Naive thymus-derived CD4-positive, alpha-beta T cell (primary cell): Measurements from ENCODE around the gene SH3GL3. TPM values are rescaled to one million over a fixed set of nuclear protein-coding genes. Genes with fewer than 3 reads are reported as not detected.

Experiments
- ATAC-seq: fragments of 150-1000 bp; cut with Tn5 transposase; 2 replicates; pipeline ENCODE4 v1.10.0; 2021; ENCODE audit warnings: mild to moderate bottlenecking, moderate library complexity
- CTCF ChIA-PET: fragments of 350-600 bp; sonication (Branson Sonifier 250); formaldehyde crosslinking; loops from one replicate; lab custom pipeline; 2021; ENCODE audit warnings: antibody characterized with exemption; lab: Charles Lee
- POLR2A ChIA-PET: fragments of 350-600 bp; sonication (Branson Sonifier 250); formaldehyde crosslinking; loops from one replicate; lab custom pipeline; 2021; ENCODE audit warnings: antibody characterized with exemption, inconsistent platforms; lab: Charles Lee
- DNase-seq, 9 donors: peaks; one replicate each; pipeline versions ENCODE4 v3.0.0 to v3.0.0-alpha.2; 2020 to 2022; ENCODE audit warnings: mixed read lengths in 1 of 9
- H3K27ac ChIP-seq: one replicate; pipeline ENCODE4 v1.7.0; 2013; ENCODE audit warnings: mild to moderate bottlenecking, low read depth, low read length, moderate library complexity
- H3K27me3 ChIP-seq, 2 donors: one replicate each; pipeline ENCODE4 v1.7.0; 2013; ENCODE audit warnings: low read length in 2 of 2, mild to moderate bottlenecking in 2 of 2, moderate library complexity in 2 of 2; ENCODE audit not compliant: control insufficient read depth in 2 of 2, insufficient read depth in 2 of 2
- H3K36me3 ChIP-seq, 3 experiments: 1 replicate in 2 of 3; 2 replicates in 1 of 3; pipeline ENCODE4 v1.7.0; 2013; ENCODE audit warnings: low read length in 3 of 3, mild to moderate bottlenecking in 3 of 3, moderate library complexity in 1 of 3; ENCODE audit not compliant: insufficient read depth in 3 of 3, control insufficient read depth in 2 of 3
- H3K4me1 ChIP-seq, 2 donors: one replicate each; pipeline ENCODE4 v1.7.0; 2013; ENCODE audit warnings: low read length in 2 of 2, mild to moderate bottlenecking in 2 of 2, moderate library complexity in 1 of 2; ENCODE audit not compliant: control insufficient read depth in 2 of 2, insufficient read depth in 2 of 2
- H3K4me3 ChIP-seq: 2 replicates; pipeline ENCODE4 v1.7.0; 2013; ENCODE audit warnings: mild to moderate bottlenecking, low read length
- H3K9me3 ChIP-seq, 3 experiments: 1 replicate in 2 of 3; 2 replicates in 1 of 3; pipeline ENCODE4 v1.7.0; 2013; ENCODE audit warnings: low read length in 3 of 3; ENCODE audit not compliant: control insufficient read depth in 2 of 3
- H3K27ac Mint-ChIP-seq, 9 donors: one replicate each; pipeline ENCODE4 v1.8.0; 2020 to 2022; ENCODE audit warnings: mixed read lengths in 9 of 9, mild to moderate bottlenecking in 8 of 9, moderate library complexity in 5 of 9, inconsistent platforms in 2 of 9
- H3K27me3 Mint-ChIP-seq, 5 donors: one replicate each; pipeline ENCODE4 v1.8.0; 2021 to 2022; ENCODE audit warnings: mixed read lengths in 5 of 5, mild to moderate bottlenecking in 1 of 5
- H3K36me3 Mint-ChIP-seq, 5 donors: one replicate each; pipeline ENCODE4 v1.8.0; 2020 to 2022; ENCODE audit warnings: mixed read lengths in 5 of 5, mild to moderate bottlenecking in 3 of 5, inconsistent platforms in 1 of 5
- H3K4me1 Mint-ChIP-seq, 7 donors: one replicate each; pipeline ENCODE4 v1.8.0; 2020 to 2022; ENCODE audit warnings: mixed read lengths in 7 of 7, mild to moderate bottlenecking in 3 of 7, inconsistent platforms in 1 of 7
- H3K4me3 Mint-ChIP-seq, 10 donors: one replicate each; pipeline ENCODE4 v1.8.0; 2020 to 2022; ENCODE audit warnings: mild to moderate bottlenecking in 10 of 10, mixed read lengths in 10 of 10, moderate library complexity in 6 of 10, inconsistent platforms in 2 of 10
- H3K9me3 Mint-ChIP-seq, 11 donors: one replicate each; pipeline ENCODE4 v1.8.0; 2020 to 2022; ENCODE audit warnings: mixed read lengths in 11 of 11, mild to moderate bottlenecking in 4 of 11, inconsistent platforms in 1 of 11, moderate library complexity in 1 of 11
- intact Hi-C, 2 donors: fragments of 100-400 bp; cut with micrococcal nuclease; formaldehyde crosslinking; loops; one replicate each; pipeline ENCODE4 v1.15.1; 2023
- polyA plus RNA-seq, 2 donors: library from polyadenylated mRNA; unstranded; fragments of 300-500 nt; fragmentation: Illumina TruSeq; gene quantifications; one replicate each; pipeline ENCODE4 v1.2.3, GENCODE V29; 2021
- total RNA-seq, 6 experiments: library from RNA in 5 of 6; stranded (reverse) in 5 of 6; gene quantifications; 1 replicate in 5 of 6; 2 replicates in 1 of 6; pipeline ENCODE4 v1.2.3 and lab custom pipeline; 2021 to 2026

SH3GL3 gene
- total and polyA plus RNA-seq, 7 experiments from 2014 or later: not detected

DNA sequence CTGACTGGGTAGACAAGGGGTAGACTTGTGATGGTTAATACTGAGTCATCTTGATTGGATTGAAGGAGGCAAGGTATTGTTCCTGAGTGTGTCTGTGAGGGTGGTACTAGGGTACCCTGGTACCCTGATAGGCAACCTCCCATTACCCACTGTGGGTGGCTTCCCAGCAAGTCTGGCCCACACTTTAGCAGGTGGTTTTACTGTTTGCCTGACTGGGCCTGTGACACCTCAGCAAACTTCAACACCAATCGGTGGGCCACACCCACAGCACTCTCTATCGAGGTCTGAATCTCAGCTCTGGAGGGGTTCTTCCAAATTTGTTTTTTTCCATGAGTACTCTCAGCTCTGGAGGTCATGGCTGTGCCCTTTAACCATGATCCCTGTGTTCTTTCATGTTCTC is 24.6 kb upstream of the SH3GL3 start:
- Mint-ChIP-seq H3K4me1 (no peaks in the 10 kb centered on the region), H3K27ac (no peak overlapping the region), H3K9me3 (peaks cover 0 to 6% (median 2%) of the 10 kb centered on the region in 11 donors), H3K36me3 (peaks cover 0 to 4% (median 0%) of the 10 kb centered on the region in 5 donors), H3K4me3 (no peak overlapping the region), H3K27me3 (peaks cover 0 to 51% (median 33%) of the 10 kb centered on the region in 5 donors)
- Histone ChIP-seq H3K4me1 (no peaks in the 10 kb centered on the region), H3K27me3 (peaks cover 0 to 3% of the 10 kb centered on the region in 2 donors), H3K4me3 (no peak overlapping the region), H3K36me3 (no peaks in the 10 kb centered on the region), H3K27ac (no peak overlapping the region), H3K9me3 (no peaks in the 10 kb centered on the region)
- POLR2A ChIA-PET: no interaction called here
- DNase-seq (no peak), ATAC-seq (no peak)
- intact Hi-C loops: no loop called here
- CTCF ChIA-PET: no interaction called here

DNA sequence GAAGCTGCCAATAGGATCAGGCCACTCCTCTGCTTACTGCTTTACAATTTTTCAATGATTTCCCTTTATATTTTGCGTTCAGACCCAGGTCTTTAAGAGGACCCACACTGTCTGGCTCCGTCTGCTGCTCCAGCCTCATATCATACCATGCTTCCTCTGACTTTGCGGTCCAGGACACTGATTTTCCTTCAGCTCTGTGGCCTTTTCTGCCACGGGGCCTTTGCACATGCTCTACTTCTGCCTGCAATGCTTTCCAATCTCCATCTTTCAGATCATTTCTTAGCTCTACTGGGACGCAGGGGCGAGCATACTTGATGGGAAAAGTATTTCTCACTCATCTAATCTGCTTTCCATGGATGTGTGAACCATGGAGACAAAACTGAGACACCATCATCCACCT is 23.0 kb upstream of the SH3GL3 start:
- H3K36me3 Mint-ChIP-seq: peaks cover 0 to 4% (median 0%) of the 10 kb centered on the region in 5 donors
- H3K4me3 Mint-ChIP-seq: no peak overlapping the region
- no peak overlapping the region for H3K4me3 ChIP-seq
- no peak for ATAC-seq
- CTCF ChIA-PET: no interaction called here
- H3K36me3 ChIP-seq: no peaks in the 10 kb centered on the region
- no peak for DNase-seq
- no peaks in the 10 kb centered on the region for H3K4me1 Mint-ChIP-seq
- H3K27me3 ChIP-seq: peaks cover 0 to 3% of the 10 kb centered on the region in 2 donors
- no peak overlapping the region for H3K27ac Mint-ChIP-seq
- H3K9me3 Mint-ChIP-seq: peaks cover 0 to 16% (median 7%) of the 10 kb centered on the region in 11 donors
- intact Hi-C loops: no loop called here
- H3K4me1 ChIP-seq: no peaks in the 10 kb centered on the region
- peaks cover 0 to 53% (median 33%) of the 10 kb centered on the region in 5 donors for H3K27me3 Mint-ChIP-seq
- H3K9me3 ChIP-seq: peaks cover 0 to 3% (median 0%) of the 10 kb centered on the region in 3 experiments
- POLR2A ChIA-PET: no interaction called here
- H3K27ac ChIP-seq: no peak overlapping the region

DNA sequence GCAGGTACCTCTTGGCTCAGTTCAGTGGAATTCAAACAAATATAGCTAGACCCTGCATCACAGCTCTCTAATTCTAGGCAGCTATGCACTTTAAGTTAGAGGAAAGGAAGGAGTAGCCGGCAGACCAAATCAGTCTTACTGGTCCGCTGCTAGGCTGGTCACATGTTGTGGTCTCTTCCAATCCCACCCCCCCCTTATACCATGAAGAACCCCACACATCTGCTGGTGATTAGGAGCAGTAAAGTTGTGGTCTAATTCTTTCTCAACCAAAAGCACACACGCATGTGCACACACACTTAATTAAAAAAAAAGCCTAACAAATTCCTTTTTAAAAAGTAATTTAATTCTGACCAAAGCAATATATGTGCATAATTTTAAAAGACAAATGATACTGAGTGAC is 16.7 kb upstream of the SH3GL3 start:
- no peak for ATAC-seq
- Mint-ChIP-seq H3K27ac (no peak overlapping the region), H3K4me3 (no peak overlapping the region), H3K9me3 (peaks cover 0 to 16% (median 6%) of the 10 kb centered on the region in 11 donors), H3K27me3 (peaks cover 8 to 30% (median 18%) of the 10 kb centered on the region in 5 donors), H3K36me3 (peaks cover 0 to 4% (median 0%) of the 10 kb centered on the region in 5 donors), H3K4me1 (no peaks in the 10 kb centered on the region)
- CTCF ChIA-PET: no interaction called here
- H3K9me3 ChIP-seq: peaks cover 0 to 3% (median 0%) of the 10 kb centered on the region in 3 experiments
- H3K27ac ChIP-seq: no peak overlapping the region
- H3K27me3 ChIP-seq: no peaks in the 10 kb centered on the region
- intact Hi-C loops: no loop called here
- no peaks in the 10 kb centered on the region for H3K4me1 ChIP-seq
- H3K4me3 ChIP-seq: no peak overlapping the region
- POLR2A ChIA-PET: no interaction called here
- no peak for DNase-seq
- no peaks in the 10 kb centered on the region for H3K36me3 ChIP-seq

DNA sequence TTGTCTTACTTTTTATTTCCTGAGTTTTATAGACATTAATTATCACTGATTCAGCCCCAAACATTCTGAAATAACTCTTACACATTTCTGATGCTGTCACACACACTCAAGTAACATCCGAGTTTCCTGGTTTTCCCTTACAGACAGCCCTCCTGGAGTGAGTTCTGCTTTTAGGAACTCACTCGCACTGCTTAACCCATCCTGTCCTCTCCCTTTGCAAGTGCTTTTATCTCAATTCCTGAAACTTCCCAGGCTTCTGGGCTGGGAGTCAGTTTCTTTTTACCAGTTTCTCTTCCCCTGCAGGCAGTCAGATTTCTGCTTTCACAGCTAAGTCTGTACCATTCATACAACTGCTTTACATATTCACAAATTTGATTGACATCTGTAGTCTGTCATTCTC is 15.6 kb upstream of the SH3GL3 start:
- H3K27ac Mint-ChIP-seq: no peak overlapping the region
- ChIA-PET POLR2A (no interaction called here), CTCF (no interaction called here)
- Histone ChIP-seq H3K27ac (no peak overlapping the region), H3K4me1 (no peaks in the 10 kb centered on the region), H3K4me3 (no peak overlapping the region), H3K9me3 (peaks cover 0 to 3% (median 0%) of the 10 kb centered on the region in 3 experiments), H3K36me3 (no peaks in the 10 kb centered on the region), H3K27me3 (no peaks in the 10 kb centered on the region)
- intact Hi-C loops: no loop called here
- peaks cover 0 to 2% (median 0%) of the 10 kb centered on the region in 7 donors for H3K4me1 Mint-ChIP-seq
- peaks cover 7 to 26% (median 15%) of the 10 kb centered on the region in 5 donors for H3K27me3 Mint-ChIP-seq
- no peak overlapping the region for H3K4me3 Mint-ChIP-seq
- peaks cover 0 to 3% (median 0%) of the 10 kb centered on the region in 5 donors for H3K36me3 Mint-ChIP-seq
- peaks cover 0 to 14% (median 6%) of the 10 kb centered on the region in 11 donors for H3K9me3 Mint-ChIP-seq
- no peak for DNase-seq
- no peak for ATAC-seq

DNA sequence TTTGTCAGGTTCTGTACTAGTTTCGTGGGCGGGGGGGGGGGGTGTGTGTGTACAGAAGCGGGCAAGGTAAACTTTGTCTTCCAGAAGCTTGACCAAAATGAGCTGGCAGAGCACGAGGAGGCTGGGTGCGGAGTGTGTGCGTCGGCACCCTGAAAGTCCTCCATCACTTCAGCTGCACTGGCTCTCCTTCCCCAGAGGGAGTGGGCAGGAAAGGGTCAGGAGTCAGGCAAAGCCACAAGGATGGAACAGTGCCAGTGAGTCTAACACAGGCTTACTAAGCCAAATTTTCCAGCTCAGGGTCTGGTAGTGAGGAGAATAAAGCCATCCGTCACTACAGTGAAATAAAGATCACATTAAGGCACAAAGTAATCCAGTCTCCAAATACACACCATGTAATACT is 11.9 kb upstream of the SH3GL3 start:
- no peaks in the 10 kb centered on the region for H3K27me3 ChIP-seq
- DNase-seq (no peak), ATAC-seq (no peak)
- no peaks in the 10 kb centered on the region for H3K4me1 ChIP-seq
- Mint-ChIP-seq H3K4me3 (no peak overlapping the region), H3K27ac (no peak overlapping the region), H3K36me3 (no peaks in the 10 kb centered on the region), H3K27me3 (peaks cover 9 to 27% (median 16%) of the 10 kb centered on the region in 5 donors), H3K4me1 (peaks cover 0 to 6% (median 5%) of the 10 kb centered on the region in 7 donors), H3K9me3 (no peaks in the 10 kb centered on the region)
- H3K36me3 ChIP-seq: no peaks in the 10 kb centered on the region
- POLR2A ChIA-PET: no interaction called here
- intact Hi-C loops: loop anchor here in 1 of 2 donors (5.0 kb wide), 1 partner anchor 587 kb away; no protein-coding TSS in a partner anchor
- H3K27ac ChIP-seq: no peak overlapping the region
- CTCF ChIA-PET: no interaction called here
- no peak overlapping the region for H3K4me3 ChIP-seq
- H3K9me3 ChIP-seq: no peaks in the 10 kb centered on the region

DNA sequence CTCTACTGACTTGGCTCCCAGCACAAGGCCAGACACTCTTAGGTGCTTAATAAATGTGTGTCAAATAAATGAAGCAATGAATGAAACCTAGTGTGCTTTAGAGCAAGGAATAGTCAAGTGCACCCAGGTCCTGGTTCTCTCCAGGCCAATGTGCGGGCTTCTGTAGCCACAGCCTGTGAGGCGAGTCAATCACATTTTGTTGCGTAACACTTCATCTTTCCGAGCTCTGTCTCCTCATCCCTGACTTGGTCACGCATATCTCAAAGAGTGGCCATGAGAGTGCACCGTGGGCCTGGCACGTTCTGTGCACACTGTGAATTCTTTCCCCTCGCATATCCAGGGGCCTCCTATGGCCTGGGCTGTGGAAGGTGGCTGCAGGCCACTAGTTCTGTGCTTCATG is 11.4 kb upstream of the SH3GL3 start:
- Histone ChIP-seq H3K9me3 (no peaks in the 10 kb centered on the region), H3K36me3 (no peaks in the 10 kb centered on the region), H3K4me3 (no peak overlapping the region), H3K27ac (no peak overlapping the region), H3K27me3 (no peaks in the 10 kb centered on the region), H3K4me1 (no peaks in the 10 kb centered on the region)
- Mint-ChIP-seq H3K36me3 (no peaks in the 10 kb centered on the region), H3K4me3 (no peak overlapping the region), H3K4me1 (peaks cover 0 to 6% (median 5%) of the 10 kb centered on the region in 7 donors), H3K9me3 (no peaks in the 10 kb centered on the region), H3K27ac (no peak overlapping the region), H3K27me3 (peaks cover 9 to 28% (median 20%) of the 10 kb centered on the region in 5 donors)
- ATAC-seq (no peak), DNase-seq (no peak)
- ChIA-PET POLR2A (no interaction called here), CTCF (no interaction called here)
- intact Hi-C loops: loop anchor here in 1 of 2 donors (5.0 kb wide), 1 partner anchor 587 kb away; no protein-coding TSS in a partner anchor

DNA sequence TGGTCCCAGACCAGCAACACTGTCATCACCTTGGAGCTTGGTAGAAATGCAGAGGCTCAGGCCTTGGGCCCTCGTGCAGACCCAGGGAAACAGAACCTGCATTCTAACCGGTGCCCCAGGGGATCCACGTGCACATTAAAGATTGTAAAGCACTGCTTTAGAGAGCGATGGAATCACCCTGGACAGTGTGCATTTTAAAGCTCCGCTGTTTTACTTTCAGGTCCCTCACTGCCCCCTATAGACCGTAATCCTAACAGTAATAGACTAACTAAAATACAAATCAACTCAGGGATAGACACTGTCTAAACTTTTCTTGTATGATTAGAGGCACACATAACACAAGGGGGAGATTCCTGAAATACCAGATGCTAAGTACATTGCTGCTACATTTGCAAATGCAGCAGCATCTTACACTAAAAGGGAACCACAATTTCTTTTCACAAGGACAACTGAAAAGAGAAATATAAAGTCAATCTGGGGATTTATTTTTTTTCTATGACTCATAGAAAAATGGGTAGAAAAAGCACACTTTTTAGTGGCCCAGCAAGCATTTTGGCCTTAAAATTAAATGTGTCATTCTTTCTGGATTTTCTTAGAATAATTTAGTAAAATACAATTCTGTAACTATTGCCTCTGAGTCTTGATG is 10.5 kb upstream of the SH3GL3 start:
- Mint-ChIP-seq H3K27ac (no peak overlapping the region), H3K4me1 (peaks cover 0 to 6% (median 5%) of the 10 kb centered on the region in 7 donors), H3K9me3 (no peaks in the 10 kb centered on the region), H3K27me3 (peaks cover 10 to 30% (median 23%) of the 10 kb centered on the region in 5 donors), H3K36me3 (no peaks in the 10 kb centered on the region), H3K4me3 (no peak overlapping the region)
- CTCF ChIA-PET: no interaction called here
- ATAC-seq (no peak), DNase-seq (no peak)
- no peaks in the 10 kb centered on the region for H3K4me1 ChIP-seq
- no peaks in the 10 kb centered on the region for H3K36me3 ChIP-seq
- no peak overlapping the region for H3K27ac ChIP-seq
- POLR2A ChIA-PET: no interaction called here
- H3K9me3 ChIP-seq: no peaks in the 10 kb centered on the region
- H3K4me3 ChIP-seq: no peak overlapping the region
- no peaks in the 10 kb centered on the region for H3K27me3 ChIP-seq
- intact Hi-C loops: loop anchor here in 1 of 2 donors (5.0 kb wide), 1 partner anchor 586 kb away; no protein-coding TSS in a partner anchor
